Measurements from ENCODE around the gene C1QTNF1. TPM values are rescaled to one million over a fixed set of nuclear protein-coding genes. Genes with fewer than 3 reads are reported as not detected.

The C1QTNF1 gene
- polyA plus RNA-seq, 1 of the 3 experiments (the other 2 are of a cell fraction), result 14.3 TPM

- H4K20me1 ChIP-seq (ENCODE audit: insufficient read depth), result no peaks in the 10 kb centered on the region
- ChIA-PET POLR2A (no interaction called here), CTCF (interaction anchor here (0.7 to 3.2 kb wide), 10 partner anchors 14 to 379 kb away, joined by 3 to 15 read pairs (median 4); no protein-coding TSS in a partner anchor)
- H3K9me3 ChIP-seq, result peaks cover 25% of the 10 kb centered on the region
- H3K4me2 ChIP-seq, result no peak overlapping the region
- no peak overlapping the region for H3K9ac ChIP-seq
- 79% methylated on average over 2 of the region's 2 CpGs for WGBS (ENCODE audit: low lambda C conversion rate)
- H3K4me3 ChIP-seq (ENCODE audit: low read depth in 2 of 2, low read length in 1 of 2), result no peak overlapping the region
- no peaks in the 10 kb centered on the region for H3K27me3 ChIP-seq (ENCODE audit: insufficient read depth)
- TF ChIP-seq FOXJ3 (CRISPR knock-in tag; IDR thresholded peaks at IDR 0.05) (no peak), FOXM1 (IDR thresholded peaks at IDR 0.05; ENCODE audit: low read depth) (no peak), FOSL2 (IDR thresholded peaks at IDR 0.05; ENCODE audit: borderline replicate concordance, low read depth) (no peak), RXRA (IDR thresholded peaks at IDR 0.05; ENCODE audit: borderline replicate concordance, low read depth) (no peak), YY1 (IDR thresholded peaks at IDR 0.05; ENCODE audit: low read depth) (no peak), POLR2AphosphoS5 (IDR thresholded peaks at IDR 0.05; ENCODE audit: low read depth, low read length) (no peak), ELF1 (IDR thresholded peaks at IDR 0.05) (no peak), MXI1 (IDR thresholded peaks at IDR 0.05; ENCODE audit: low read depth, low read length) (no peak), SIN3A (IDR thresholded peaks at IDR 0.05; ENCODE audit: borderline replicate concordance, low read depth, low read length) (no peak), PBX3 (IDR thresholded peaks at IDR 0.05) (no peak), JUND (IDR thresholded peaks at IDR 0.05) (no peak)
- TF ChIP-seq, protein P1, sequence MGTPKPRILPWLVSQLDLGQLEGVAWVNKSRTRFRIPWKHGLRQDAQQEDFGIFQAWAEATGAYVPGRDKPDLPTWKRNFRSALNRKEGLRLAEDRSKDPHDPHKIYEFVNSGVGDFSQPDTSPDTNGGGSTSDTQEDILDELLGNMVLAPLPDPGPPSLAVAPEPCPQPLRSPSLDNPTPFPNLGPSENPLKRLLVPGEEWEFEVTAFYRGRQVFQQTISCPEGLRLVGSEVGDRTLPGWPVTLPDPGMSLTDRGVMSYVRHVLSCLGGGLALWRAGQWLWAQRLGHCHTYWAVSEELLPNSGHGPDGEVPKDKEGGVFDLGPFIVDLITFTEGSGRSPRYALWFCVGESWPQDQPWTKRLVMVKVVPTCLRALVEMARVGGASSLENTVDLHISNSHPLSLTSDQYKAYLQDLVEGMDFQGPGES (IDR thresholded peaks at IDR 0.05; ENCODE audit: low read depth, low read length), result no peak
- no peak overlapping the region for H2AFZ ChIP-seq (ENCODE audit: low read depth)
- H3F3A ChIP-seq (replicated peaks; ENCODE audit: insufficient read depth), result peaks cover 7% of the 10 kb centered on the region
- H3K9me2 ChIP-seq, result no peaks in the 10 kb centered on the region
- H3K27ac ChIP-seq (ENCODE audit: low read depth in 2 of 2, low read length in 1 of 2), result no peak overlapping the region
- peaks cover 0 to 5% of the 10 kb centered on the region in 2 experiments for H3K36me3 ChIP-seq (replicated peaks in 1 of 2; ENCODE audit: control insufficient read depth in 1 of 2, insufficient read depth in 2 of 2, low read length in 1 of 2)
- peaks cover 7% of the 10 kb centered on the region for H3K79me2 ChIP-seq (ENCODE audit: insufficient read depth)
- DNase-seq, result no peak
- H3K4me1 ChIP-seq (ENCODE audit: control insufficient read depth in 1 of 2, insufficient read depth in 2 of 2, low read depth in 1 of 2, low read length in 1 of 2), result peaks cover 6 to 10% of the 10 kb centered on the region in 2 experiments; a peak in 2 of 4 replicates
These were observed 9.7 kb upstream of the C1QTNF1 start for GRCh38 chr17:79014158-79014758.

- Histone ChIP-seq H3K9me2 (no peaks in the 10 kb centered on the region), H3K4me2 (no peak overlapping the region), H3K9me3 (peaks cover 25% of the 10 kb centered on the region), H3F3A (replicated peaks; ENCODE audit: insufficient read depth) (peaks cover 4% of the 10 kb centered on the region), H3K4me3 (ENCODE audit: low read depth in 2 of 2, low read length in 1 of 2) (no peak overlapping the region), H4K20me1 (ENCODE audit: insufficient read depth) (no peaks in the 10 kb centered on the region), H3K79me2 (ENCODE audit: insufficient read depth) (no peaks in the 10 kb centered on the region), H3K4me1 (ENCODE audit: control insufficient read depth in 1 of 2, insufficient read depth in 2 of 2, low read depth in 1 of 2, low read length in 1 of 2) (peaks cover 0 to 4% of the 10 kb centered on the region in 2 experiments; a peak in 1 of 4 replicates), H3K27me3 (ENCODE audit: insufficient read depth) (no peaks in the 10 kb centered on the region), H3K9ac (no peak overlapping the region), H3K27ac (ENCODE audit: low read depth in 2 of 2, low read length in 1 of 2) (no peak overlapping the region), H3K36me3 (replicated peaks in 1 of 2; ENCODE audit: control insufficient read depth in 1 of 2, insufficient read depth in 2 of 2, low read length in 1 of 2) (peaks cover 0 to 5% of the 10 kb centered on the region in 2 experiments), H2AFZ (ENCODE audit: low read depth) (no peak overlapping the region)
- CTCF ChIA-PET, result interaction anchor here (1.1 to 22.0 kb wide), 10 partner anchors 9 to 132 kb away, joined by 3 to 405 read pairs (median 11); no protein-coding TSS in a partner anchor
- POLR2A ChIA-PET, result no interaction called here
- TF ChIP-seq, protein P2, sequence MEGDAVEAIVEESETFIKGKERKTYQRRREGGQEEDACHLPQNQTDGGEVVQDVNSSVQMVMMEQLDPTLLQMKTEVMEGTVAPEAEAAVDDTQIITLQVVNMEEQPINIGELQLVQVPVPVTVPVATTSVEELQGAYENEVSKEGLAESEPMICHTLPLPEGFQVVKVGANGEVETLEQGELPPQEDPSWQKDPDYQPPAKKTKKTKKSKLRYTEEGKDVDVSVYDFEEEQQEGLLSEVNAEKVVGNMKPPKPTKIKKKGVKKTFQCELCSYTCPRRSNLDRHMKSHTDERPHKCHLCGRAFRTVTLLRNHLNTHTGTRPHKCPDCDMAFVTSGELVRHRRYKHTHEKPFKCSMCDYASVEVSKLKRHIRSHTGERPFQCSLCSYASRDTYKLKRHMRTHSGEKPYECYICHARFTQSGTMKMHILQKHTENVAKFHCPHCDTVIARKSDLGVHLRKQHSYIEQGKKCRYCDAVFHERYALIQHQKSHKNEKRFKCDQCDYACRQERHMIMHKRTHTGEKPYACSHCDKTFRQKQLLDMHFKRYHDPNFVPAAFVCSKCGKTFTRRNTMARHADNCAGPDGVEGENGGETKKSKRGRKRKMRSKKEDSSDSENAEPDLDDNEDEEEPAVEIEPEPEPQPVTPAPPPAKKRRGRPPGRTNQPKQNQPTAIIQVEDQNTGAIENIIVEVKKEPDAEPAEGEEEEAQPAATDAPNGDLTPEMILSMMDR (IDR thresholded peaks at IDR 0.05), result no peak
- TF ChIP-seq RFX5 (IDR thresholded peaks at IDR 0.05; ENCODE audit: low read length), result no peak
- no peak for TF ChIP-seq TCF12 (IDR thresholded peaks at IDR 0.05)
- TF ChIP-seq GATA2 (CRISPR knock-in tag; IDR thresholded peaks at IDR 0.05), result no peak
- no peak for DNase-seq
- WGBS (ENCODE audit: low lambda C conversion rate), result 64% methylated on average over 6 of the region's 6 CpGs
These were observed 6.2 kb upstream of the C1QTNF1 start for GRCh38 chr17:79017546-79018369.

All from SK-N-SH (cell line).